ENCODE measurements around the gene LMO7. TPM values are rescaled to one million over a fixed set of nuclear protein-coding genes. Genes with fewer than 3 reads are reported as not detected.

Gene LMO7
- total RNA-seq, 4 donors from 2014 or later: 60.5 to 108 (median 75.6) TPM

GRCh38 chr13:75901501-75901900 lies 265.4 kb downstream of the LMO7 start:
- intact Hi-C loops (cut with DNase I; ENCODE audit: low total_unique reads): no loop called here
- TF ChIP-seq CTCF (IDR thresholded peaks at IDR 0.05) (no peak), POLR2A (IDR thresholded peaks at IDR 0.05) (no peak)
- no peak for DNase-seq (ENCODE audit: low spot score in 2 of 2)
- H3K4me3 ChIP-seq (ENCODE audit: low read depth, poor library complexity, severe bottlenecking): no peak overlapping the region
- 85 to 87% methylated on average over 2 of the region's 2 CpGs for WGBS, 2 donors

DNA sequence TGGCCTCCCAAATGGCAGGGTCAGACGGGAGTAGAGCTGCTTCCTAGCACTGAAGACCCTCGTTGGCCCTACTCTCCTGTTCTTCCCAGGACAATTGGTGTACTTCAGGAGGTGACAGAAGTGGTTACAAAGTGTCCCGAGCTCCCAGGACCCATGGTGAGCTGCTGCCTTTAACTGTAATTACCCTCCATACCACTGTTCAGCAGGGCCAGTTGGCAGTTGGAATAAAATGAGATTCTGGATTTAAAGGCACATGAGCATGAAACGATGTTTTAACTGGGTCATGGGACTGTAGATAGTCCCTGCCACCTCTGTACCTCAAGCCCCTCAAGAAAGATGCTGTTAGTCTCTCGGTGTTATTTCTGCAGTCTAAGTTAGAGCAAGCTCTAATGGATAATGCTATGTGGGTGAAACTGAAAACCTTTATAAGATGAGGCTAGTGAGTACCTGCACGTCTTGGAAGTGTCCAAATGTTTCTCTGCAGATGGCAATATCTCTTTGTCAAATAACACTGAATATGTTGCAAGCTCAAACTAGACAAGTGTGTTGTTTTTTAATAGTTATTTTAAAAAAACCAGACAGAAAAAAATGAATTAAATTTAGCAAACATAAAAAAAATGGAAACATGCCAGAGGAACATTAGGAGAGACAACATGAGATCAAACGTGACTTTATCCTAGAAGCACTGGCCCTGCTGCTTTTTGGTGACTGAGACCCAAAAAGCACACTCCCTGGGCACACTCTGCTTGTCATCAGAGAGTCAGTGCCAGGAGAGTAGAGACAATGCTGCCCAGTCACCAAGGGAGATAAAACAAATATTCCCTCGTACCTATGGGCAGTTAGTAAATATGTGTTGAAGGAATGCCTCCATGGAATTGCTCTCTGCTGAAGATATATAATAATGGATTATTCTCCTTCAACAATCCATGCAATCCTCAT lies 266.3 kb downstream of the LMO7 start:
- TF ChIP-seq POLR2A (IDR thresholded peaks at IDR 0.05) (no peak), CTCF (IDR thresholded peaks at IDR 0.05) (no peak)
- H3K4me3 ChIP-seq (ENCODE audit: low read depth, poor library complexity, severe bottlenecking): no peak overlapping the region
- 62 to 72% methylated on average over 8 of the region's 8 CpGs for WGBS, 2 donors
- DNase-seq (ENCODE audit: low spot score in 2 of 2): no peak
- intact Hi-C loops (cut with DNase I; ENCODE audit: low total_unique reads): no loop called here

DNA sequence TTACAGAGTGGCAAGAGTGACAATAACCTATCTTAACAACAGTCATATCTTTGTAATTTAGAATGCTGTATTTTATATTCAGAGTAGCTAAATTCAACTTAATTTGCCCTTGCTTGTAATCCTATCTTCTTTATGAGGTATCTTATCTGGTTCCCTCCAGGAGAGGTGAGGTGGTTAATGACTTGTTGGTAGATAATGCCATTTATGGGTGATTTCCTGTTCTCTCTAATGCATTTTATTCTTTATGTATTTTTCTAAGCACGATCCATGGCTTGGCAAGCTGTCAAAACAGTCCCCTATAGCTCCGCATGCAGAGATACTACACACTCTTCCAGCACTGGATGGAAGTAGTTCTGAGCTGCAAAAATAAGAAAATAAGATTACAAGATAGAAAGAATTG lies 267.9 kb downstream of the LMO7 start:
- no peak overlapping the region for H3K4me3 ChIP-seq (ENCODE audit: low read depth, poor library complexity, severe bottlenecking)
- WGBS, 2 donors: 53 to 59% methylated on average over 2 of the region's 2 CpGs
- no peak for TF ChIP-seq CTCF (IDR thresholded peaks at IDR 0.05)
- TF ChIP-seq POLR2A (IDR thresholded peaks at IDR 0.05): no peak
- intact Hi-C loops (cut with DNase I; ENCODE audit: low total_unique reads): no loop called here
- no peak for DNase-seq (ENCODE audit: low spot score in 2 of 2)

DNA sequence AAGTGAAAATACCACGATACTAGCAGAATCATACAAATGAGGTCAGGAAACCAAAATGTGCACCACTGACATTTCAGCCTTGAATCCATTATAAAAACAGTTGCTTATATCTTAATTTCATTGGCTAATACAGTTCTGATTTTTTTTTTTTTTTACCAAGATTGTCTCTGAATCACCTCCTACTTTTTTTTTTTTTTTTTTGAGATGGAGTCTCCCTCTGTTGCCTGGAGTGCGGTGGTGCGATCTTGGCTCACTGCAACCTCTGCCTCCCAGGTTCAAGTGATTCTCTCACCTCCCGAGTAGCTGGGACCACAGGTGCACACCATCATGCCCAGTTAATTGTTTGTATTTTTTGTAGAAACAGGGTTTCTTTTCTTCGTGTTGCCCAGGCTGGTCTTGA lies 270.2 kb downstream of the LMO7 start:
- H3K4me3 ChIP-seq (ENCODE audit: low read depth, poor library complexity, severe bottlenecking): no peak overlapping the region
- 82 to 83% methylated on average over 5 of the region's 5 CpGs for WGBS, 2 donors
- no peak for DNase-seq (ENCODE audit: low spot score in 2 of 2)
- intact Hi-C loops (cut with DNase I; ENCODE audit: low total_unique reads): no loop called here
- TF ChIP-seq CTCF (IDR thresholded peaks at IDR 0.05) (no peak), POLR2A (IDR thresholded peaks at IDR 0.05) (no peak)

- intact Hi-C loops (cut with DNase I; ENCODE audit: low total_unique reads): no loop called here
- no peak for DNase-seq (ENCODE audit: low spot score in 2 of 2)
- TF ChIP-seq POLR2A (IDR thresholded peaks at IDR 0.05) (no peak), CTCF (IDR thresholded peaks at IDR 0.05) (no peak)
- H3K4me3 ChIP-seq (ENCODE audit: low read depth, poor library complexity, severe bottlenecking): no peak overlapping the region
- 51 to 59% methylated on average over 5 of the region's 5 CpGs for WGBS, 2 donors
Measured at GRCh38 chr13:75907044-75907443, 270.9 kb downstream of the LMO7 start.
